NK-92 treated with Interleukin-12 subunit alpha and Interleukin-12 subunit beta, amount 100 ng/mL, for 24 hours (cell line): Measurements from ENCODE around the gene DSC3.

Experiments
- DNase-seq: peaks from one replicate; lab custom pipeline; 2025; lab: John Stamatoyannopoulos, UW

The DSC3 gene

DNA sequence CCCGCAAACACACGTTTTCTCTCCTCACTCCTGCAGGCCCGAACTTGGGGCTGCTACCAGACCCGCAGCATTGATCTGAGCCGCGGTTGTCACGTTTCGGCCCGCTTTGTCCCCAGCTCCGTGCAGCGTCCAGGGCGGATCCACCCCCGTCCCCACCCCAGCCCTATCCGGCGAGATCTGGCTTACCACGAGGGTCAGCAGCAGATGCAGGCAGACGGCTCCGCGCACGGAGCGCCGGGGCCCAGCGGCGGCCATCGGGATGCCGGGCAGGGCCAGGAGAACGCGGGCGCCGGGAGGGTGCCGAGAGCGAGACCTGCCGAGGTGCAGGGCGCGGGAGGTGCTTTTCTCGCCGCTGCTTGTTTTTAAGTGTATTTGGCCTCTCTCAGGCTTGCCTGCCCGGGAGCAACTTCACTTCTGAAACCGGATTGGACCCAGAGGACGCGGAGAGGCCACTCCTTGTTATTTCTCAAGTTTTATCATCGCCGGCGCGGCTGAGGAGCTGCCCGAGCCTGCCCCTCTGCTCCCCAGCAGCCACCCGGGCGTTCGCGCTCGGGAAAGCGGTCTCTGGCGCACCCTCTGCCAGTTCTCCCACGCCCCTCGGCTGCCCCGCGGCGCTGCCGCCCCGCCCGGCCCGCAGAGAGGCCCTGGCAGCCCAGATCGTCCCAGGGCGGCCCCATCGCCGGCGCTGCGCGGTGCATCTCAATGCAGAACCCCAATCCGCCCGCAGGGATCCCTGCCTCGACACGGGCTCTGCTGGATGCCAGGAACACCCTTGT lies at the start of gene DSC3:
TSS of gene DSC3 (minus strand) at position 337 of the 776 bp plus-strand sequence. CDS start at position 255, 82 bp downstream.
- no peak for DNase-seq

DNA sequence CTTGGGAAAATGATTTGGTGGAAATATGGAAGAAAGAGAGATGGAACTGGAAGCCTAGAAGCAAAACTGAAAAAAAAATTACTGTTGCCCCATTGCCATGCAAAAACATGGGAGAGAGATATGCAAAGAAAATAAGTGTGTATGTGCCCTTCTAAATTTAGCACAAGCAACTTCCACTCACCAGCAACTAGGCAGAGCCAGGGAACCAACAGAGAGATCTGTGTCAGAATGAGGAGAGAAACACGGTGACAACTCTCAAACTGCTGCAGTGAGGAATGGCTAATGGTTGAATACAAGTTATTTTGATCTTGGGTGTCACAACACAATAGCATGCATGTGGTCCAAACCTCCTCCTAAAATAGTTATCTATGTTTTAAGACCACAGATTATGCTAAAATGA lies 48.8 kb upstream of the DSC3 start:
- no peak for DNase-seq

DNA sequence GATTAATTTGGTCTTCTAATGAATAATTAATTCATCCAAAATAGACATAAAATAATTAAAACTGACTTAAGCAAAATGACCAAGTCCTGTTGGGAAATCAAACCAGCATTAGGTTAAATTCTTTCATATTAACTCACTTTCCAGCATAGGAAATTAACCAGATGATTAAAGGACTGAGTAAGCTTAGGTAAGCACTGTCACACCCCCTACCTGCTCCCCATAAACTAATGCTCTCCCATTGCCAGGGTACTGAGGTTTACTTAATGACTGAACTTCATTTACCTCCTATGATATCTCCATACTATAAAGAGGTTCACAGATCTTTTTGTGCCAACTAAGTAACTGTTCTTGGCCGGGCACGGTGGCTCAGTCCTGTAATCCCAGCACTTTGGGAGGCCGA lies 46.0 kb upstream of the DSC3 start:
- no peak for DNase-seq

DNA sequence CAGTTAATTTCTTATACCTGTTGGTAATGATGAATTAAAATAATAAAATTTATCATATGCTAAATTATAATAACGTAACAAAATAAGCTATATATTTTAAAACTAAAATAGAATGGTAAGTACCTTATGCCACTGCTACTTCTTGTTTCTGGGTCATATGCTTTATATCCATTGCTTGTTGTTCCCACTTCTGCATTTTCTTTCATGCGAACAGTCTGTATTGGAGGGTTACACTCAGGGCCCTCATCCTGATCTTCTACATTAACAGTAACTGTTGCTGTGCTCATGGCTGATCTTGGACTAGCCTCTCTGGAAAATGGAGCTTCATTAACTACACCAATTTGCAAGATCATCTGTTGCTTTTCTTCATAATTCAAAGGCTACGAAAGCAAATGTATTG lies 37.4 kb upstream of the DSC3 start:
- DNase-seq, result no peak

DNA sequence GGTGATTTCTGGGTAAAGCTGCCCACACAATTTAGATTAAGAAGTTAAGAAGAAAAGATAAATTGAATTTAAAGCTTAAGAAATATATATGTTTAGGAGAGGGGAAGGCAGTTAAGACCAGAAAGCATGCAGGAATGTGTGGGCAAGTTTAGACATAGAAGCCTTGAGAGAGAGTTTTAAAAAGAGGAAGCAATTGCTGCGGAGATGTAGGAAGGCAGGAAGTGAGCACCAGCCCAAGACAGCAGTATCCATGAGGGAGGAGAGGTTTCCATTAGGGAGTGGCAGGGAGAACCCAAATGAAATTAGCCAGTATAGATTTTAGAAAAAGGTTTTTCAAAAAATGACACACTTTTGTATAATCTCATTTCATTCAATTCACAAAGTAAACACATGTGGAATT lies 35.3 kb upstream of the DSC3 start:
- no peak for DNase-seq

DNA sequence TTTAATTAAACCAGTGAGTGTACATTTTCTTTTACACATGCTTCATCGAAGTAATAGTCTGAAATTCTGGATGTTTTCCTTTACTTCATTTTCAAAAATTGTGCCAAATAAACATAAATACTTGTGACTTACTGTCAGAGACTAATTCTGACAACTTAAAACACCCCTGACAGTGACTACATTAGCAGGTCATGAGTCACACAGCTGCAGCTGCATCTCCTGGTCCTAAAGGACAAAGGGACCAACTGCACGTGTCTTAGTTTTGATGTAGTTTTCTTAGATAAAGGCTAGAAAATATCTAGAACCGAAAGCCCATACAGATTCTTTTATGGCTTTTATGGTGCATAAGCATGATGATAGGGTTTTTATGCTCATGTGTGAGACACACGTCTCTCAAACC lies 29.6 kb upstream of the DSC3 start:
- no peak for DNase-seq

DNA sequence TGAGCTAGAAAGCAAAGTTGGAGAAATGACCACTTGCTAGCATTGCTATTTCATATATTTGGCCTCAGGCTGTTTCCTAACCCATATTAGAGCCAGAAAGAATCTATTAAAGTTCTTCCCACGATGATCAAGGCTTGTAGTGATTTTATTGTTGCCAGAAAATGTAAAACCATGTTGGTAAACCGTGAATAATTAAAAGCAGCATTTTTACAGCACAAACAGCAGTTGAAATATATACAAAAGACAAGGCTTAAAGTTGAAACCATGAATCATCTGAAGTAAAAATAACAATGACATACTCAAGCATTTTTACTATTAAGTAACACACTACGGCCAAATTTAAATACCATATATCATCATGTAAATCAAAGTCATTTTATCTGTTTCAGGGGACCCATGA lies 27.7 kb upstream of the DSC3 start:
- no peak for DNase-seq

DNA sequence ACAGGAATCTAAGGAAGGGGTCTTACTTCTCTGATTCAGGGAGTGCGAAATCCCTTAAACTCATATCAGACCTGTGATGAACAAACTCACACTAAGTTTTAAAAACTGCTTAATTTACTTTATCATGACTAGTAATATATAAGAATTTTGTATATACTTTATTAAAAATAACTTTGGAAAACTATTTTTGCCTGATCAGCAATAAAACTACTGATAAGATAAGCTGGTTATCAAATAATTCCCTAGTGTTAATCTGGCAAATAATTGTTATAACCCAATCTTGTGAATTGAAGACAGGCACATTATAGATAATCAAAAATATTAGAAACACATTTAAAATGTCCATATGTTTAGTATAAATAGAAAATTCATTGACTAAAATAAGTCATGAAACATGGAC lies 23.7 kb upstream of the DSC3 start:
- no peak for DNase-seq

DNA sequence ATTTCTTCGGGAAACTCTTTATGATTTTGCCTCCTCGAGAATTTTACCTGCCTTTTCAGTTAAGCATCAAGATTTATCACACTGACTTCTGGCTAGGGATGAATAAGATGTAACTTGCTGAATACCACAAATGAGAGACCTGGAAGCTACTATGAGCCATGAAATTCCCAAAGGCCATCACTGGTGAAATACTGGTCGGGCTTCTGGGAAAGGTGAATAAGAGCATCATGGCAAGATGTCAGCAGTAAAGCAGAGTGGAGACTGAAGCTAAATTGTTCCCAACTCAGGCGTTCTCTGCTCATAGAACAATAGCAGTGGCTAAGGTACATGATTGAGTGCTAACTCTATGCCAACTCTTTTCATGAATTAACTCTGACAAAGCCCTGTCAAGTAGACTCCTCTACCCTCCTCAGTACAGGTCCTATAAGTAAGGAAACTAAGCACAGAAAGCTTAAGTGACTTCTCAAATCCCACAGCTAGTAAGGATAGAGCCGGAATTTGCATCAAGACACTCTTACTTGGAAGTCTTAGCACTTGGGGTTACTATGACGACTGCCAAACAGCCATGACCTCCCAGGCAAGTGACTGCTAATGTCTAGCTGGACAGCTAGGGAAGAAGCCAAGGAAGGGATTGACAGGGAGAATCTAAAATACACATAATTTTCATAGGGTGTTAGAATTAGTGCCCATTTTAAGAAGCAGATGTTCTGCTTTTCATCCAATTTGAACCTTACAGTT lies 22.7 kb upstream of the DSC3 start:
- no peak for DNase-seq

DNA sequence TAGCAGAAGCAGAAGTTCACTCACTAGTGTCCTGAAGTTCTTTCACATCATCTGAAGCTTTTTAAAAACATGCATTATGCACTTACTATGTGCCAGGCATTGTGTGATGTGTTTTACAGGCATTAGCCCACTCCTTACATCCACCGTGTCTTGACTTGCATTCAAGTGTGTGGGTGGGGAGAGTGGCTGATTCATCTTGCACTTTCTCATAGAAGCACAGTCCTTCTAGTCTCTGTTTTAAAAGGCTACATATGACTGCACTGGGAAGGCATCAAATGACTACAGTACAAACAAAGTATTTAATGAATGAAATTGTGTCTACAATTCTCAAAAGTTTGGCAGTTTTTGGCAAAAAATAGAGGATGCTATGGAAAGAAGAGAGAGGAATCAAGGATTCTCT lies 21.6 kb upstream of the DSC3 start:
- DNase-seq, result no peak

DNA sequence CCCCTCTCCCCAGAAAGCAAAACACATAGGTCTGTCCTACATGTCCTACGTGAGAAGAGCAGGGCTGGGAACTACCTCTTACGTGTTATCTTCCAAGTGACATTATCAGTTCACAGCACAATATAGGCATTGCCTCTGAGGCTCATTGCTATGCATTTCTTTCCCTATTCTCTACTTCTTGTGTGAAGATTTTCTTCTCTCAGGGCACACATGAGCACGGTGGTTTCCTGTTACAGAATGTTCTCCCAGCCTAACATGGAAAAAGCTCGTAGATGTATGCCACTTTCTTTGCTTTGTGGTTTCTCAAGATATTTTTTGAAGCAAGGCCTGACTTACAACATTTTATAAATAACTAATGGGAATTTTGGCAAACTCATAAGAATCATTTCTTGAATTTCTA lies 19.4 kb upstream of the DSC3 start:
- no peak for DNase-seq

DNA sequence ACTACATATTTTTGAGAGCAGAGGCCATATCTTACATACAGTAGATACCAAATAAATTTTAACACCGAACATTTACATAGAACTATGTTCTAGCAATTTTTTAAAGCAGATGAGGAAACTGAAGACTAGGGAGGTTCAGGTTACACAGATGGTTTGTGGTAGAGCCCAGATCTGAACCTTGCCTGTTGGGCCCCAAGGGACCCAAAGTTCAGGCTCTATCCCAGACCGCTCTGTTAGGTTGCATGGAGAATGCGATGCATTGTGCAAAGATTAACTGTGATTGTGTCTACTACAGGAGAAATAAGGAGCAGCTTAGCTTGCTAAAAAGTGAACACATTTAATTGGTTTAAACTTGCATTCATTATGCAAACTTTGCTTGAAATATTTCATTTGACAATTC lies 16.4 kb upstream of the DSC3 start:
- DNase-seq, result no peak

DNA sequence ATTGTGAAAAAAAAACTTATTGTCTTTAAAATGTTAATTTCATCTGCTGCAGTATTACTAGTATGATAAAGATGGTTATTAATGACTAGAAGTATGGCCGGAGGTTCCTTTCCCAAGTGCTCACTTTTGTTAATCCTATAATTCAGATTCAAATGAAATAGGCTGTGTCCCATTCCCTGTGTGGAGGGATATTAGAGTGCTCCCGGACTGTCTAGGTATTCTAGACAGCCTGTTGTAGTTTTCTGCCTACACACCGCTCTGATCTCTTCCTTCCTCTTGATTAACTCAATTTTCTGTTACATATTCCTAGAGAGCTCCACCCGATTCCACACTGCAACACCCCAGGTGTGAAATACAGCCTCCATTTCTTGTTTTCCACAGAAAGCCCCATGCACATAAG lies 15.4 kb upstream of the DSC3 start:
- DNase-seq, result no peak

DNA sequence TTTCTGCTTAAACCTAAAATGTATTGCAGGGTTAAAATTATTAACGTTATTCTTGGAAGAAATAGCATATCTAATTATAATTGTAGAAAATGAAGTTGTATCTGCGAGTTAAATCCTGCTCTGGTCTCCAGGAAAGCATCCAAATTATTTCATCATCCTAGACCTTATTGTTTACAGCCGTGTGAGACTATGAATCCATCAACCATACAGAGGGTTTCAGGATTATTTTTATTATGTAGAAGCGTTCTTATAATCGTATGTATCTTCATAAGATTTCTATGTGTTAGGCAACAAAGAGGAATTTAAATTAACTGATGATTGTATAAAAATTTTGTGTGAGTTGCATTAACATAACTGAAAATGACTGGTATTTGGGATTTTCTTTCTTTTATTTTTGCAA lies 14.5 kb upstream of the DSC3 start:
- no peak for DNase-seq

DNA sequence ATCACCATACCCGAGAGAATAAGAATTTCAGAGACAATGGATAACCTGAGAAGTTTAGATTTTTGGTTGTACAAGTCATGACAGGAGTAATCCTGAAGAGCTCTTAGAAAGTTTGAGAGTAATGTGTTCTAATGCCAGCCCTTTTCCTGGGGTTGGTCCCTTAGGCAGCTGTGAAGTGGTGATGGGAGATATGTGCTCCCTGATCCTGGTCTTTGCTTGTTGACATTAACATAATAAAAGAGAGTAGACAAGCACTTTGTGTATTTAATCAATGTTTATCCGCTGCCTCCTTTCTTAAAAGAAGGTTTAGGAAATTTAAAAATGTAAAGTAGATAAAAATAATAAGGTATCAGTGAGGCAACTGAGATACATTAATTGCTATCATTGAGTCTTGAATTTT lies 13.8 kb upstream of the DSC3 start:
- no peak for DNase-seq

DNA sequence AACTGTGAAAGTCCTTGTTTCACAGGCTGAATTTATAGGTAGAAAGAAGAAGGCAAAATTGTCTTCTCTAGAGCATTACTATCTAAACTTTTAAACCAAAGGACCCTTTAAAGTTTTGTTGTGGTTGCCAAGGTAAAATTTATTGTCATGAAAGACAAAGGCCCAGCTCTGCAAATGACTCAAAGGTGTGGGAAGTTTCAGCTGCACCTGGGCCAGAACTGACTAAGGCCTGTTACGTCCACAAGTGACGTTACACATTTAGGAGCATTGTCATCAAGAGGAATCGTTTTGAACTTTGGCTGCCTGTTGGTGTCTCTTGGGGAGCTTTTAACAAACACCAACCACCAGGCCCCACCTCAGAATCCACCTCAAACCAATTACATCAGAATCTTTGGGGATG lies 8.1 kb upstream of the DSC3 start:
- DNase-seq, result no peak

DNA sequence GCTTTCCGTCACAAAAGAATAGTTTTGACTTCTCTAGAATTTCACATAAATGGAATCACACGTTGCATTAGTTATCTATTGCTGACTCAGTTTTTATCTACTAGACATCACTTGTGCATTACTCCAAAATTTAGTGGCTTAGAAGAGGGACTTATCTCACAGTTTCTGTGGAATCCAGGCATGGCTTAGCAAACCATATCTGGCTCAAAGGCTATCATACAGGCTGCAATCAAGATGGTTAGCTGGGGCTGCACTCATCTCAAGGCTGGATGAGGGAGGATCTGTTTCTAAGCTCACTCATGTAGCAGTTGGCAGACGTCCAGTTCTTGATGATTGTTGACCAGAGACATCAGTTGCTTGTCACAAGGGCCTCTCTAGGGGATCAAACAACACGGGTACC lies 6.6 kb upstream of the DSC3 start:
- DNase-seq, result no peak

DNA sequence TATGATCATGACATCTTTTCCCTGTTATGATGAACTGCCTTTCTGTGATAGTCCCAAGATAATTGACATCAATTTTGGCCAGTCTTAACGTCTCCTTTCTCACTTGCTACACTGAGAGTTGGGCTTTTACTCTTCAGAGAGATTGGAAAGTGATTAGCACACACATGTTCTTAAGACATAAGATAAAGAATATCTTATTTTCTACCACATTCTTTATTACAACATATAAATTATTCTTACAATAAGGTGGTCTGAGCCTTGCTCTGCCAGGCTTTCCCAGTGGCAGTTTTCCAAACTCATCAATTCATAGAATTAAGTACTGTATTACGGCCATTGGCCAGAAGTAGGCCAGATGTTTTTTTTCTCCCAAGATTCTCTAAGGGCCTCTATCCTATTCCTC lies 5.7 kb upstream of the DSC3 start:
- no peak for DNase-seq

DNA sequence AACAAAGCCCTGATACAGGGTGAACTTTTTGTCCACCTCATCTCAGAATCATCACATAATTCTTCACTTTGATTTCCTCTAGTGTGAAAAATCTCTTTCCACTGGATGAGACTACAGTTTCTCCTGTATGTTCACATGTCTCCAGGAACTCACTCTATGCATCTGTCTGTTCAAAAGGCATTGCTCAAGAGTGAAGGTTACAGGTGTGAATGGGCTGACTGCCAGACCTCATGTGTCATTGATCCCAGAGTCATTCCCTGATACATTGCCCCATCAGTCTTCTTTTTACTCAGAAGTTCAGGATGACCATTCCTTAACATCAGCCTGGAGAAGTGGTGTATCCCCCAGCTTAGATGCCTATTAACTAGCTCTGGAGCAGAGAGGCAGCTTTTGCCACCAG lies 4.4 kb upstream of the DSC3 start:
- DNase-seq, result no peak

DNA sequence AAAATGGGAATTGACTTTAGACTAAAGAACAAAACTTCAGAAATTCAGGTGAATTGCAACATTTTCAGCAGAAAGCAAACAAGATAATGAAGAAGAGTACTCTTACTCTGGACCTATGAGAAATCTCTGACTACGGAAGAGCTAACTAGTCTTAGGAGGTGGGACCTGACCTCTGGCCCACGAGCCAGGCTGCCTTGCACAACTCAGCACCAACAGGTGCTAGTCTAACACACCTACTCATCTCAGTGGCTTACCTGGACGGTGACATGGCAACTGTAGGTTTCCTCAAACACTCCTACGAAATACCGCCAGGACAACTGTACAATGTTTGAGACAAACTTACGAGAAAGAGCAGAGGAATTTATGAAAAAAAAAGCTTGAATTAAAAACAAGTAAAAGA lies 3.1 kb upstream of the DSC3 start:
- DNase-seq, result no peak

DNA sequence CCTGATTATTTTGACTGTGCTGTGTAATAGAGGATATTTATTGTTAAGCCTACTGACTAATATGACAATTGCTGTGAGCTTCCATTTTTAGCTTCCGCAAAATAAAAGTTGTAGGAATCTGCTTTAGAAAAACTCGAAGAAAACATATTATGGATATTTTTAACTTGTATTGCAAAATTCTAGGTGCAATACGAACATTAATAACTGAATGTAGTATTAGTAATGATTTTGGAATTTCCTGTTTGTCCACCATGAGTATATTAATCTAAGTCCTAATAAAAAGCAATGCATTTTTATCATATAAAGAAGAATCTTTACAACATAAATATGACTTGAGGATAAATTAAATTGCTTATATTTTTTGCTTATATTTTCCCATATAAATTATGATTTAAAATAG lies 2.4 kb upstream of the DSC3 start:
- DNase-seq, result no peak

DNA sequence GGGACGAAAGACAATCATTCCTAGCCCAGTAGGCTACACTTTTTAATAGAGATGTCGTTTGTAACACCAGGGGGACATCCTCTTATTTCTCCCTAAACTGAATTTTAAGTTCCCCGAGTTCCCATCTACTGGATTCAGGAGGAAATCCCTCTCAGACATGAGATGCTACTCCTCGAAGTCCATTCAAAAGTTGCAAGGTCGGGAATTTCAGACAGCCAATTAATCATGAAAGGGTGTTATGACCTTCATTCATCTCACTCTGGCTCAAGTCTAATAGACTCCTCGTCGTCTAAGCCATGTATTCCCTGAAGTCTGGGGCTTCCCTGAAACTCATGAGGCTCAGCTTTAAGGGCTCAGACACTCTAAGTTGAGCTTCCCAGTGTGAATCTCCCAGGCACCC lies 1.2 kb upstream of the DSC3 start:
- DNase-seq, result no peak

DNA sequence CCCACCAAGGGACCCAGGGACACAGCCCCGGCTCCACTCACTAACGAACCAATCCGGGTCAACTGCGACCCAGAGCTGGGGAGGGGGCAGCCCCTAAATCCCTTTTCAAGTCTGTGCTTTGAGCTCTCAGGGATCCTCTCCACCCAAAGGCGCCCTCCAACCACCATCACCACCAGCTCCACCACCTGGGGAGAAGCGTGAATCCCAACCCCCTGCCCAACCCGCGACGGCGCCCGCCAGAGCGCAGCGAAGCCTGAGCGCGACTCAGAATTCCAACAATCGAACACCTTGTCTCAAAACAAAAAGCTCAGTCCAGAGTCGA lies 497 bp downstream of the DSC3 start:
- DNase-seq, result no peak
